ENCODE results near the gene DISP2.
A peak's percentile ranks its signal among the peaks of the same experiment; 100 is the strongest.

DISP2 gene

GRCh38 chr15:40343512-40343911, 14.5 kb upstream of the DISP2 start:
- no peak for DNase-seq

- DNase-seq, result no peak
Measured at GRCh38 chr15:40344217-40344616, 13.8 kb upstream of the DISP2 start.

GRCh38 chr15:40344631-40345120, 13.3 kb upstream of the DISP2 start:
- DNase-seq, result peak; percentile 14

GRCh38 chr15:40345225-40345866, 12.7 kb upstream of the DISP2 start:
- DNase-seq, result no peak

- DNase-seq, result no peak
Measured at GRCh38 chr15:40345867-40346578, 12.0 kb upstream of the DISP2 start.

GRCh38 chr15:40346579-40347558, 11.2 kb upstream of the DISP2 start:
- no peak for DNase-seq

GRCh38 chr15:40347559-40348473, 10.2 kb upstream of the DISP2 start:
- DNase-seq, result no peak

GRCh38 chr15:40348474-40348870, 9.5 kb upstream of the DISP2 start:
- DNase-seq, result no peak

GRCh38 chr15:40349163-40349562, 8.9 kb upstream of the DISP2 start:
- no peak for DNase-seq

GRCh38 chr15:40352281-40352901, 5.6 kb upstream of the DISP2 start:
- no peak for DNase-seq

- DNase-seq, result peak; percentile 15
Measured at GRCh38 chr15:40353697-40354096, 4.3 kb upstream of the DISP2 start.

GRCh38 chr15:40354408-40355171, 3.4 kb upstream of the DISP2 start:
- no peak for DNase-seq

- DNase-seq, result no peak
Measured at GRCh38 chr15:40355976-40356585, 1.9 kb upstream of the DISP2 start.

- no peak for DNase-seq
Measured at GRCh38 chr15:40357246-40357645, 773 bp upstream of the DISP2 start.

- DNase-seq, result no peak
Measured at GRCh38 chr15:40358471-40359353, 693 bp downstream of the DISP2 start.

GRCh38 chr15:40360015-40360414, 2.0 kb downstream of the DISP2 start:
- no peak for DNase-seq

GRCh38 chr15:40361640-40362039, 3.6 kb downstream of the DISP2 start:
- no peak for DNase-seq

- no peak for DNase-seq
Measured at GRCh38 chr15:40363611-40364010, 5.6 kb downstream of the DISP2 start.

GRCh38 chr15:40364251-40364650, 6.2 kb downstream of the DISP2 start:
- DNase-seq, result no peak

Data from DMS153 (cell line).